ENCODE measurements around the gene GAREM1. TPM values are rescaled to one million over a fixed set of nuclear protein-coding genes. Genes with fewer than 3 reads are reported as not detected.

GAREM1 gene
- total RNA-seq, 4 donors from 2014 or later: 42.9 to 70.8 (median 52.6) TPM

DNA sequence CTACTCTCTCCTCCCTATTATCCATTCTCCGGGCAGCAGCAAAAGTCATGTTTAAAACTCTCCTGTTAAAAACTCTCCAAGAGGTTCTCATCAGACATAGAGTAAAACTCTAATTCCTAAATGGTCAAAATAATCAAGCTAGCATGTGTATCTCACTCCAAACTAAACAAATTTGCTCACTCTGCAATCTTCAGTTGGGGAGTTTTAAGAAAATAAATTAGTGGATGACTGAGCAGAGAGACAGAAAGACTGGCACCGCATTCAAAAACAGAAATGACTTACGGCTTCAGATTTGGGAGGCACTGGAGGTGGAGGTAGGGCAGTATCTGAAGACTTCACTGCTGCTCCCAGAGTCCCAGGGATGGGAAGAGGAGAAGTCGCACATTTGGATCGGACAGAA lies 183.9 kb downstream of the GAREM1 start:
- Histone ChIP-seq H3K27me3 (no peaks in the 10 kb centered on the region), H3K36me3 (peaks cover 25% of the 10 kb centered on the region), H3K4me3 (no peak overlapping the region), H3K4me1 (no peaks in the 10 kb centered on the region), H3K9me3 (no peaks in the 10 kb centered on the region), H3K27ac (no peak overlapping the region)
- WGBS: over 99% methylated on average over 5 of the region's 5 CpGs
- no peak for DNase-seq (ENCODE audit: low spot score in 2 of 2)
- TF ChIP-seq POLR2AphosphoS5 (IDR thresholded peaks at IDR 0.05) (no peak), CTCF (IDR thresholded peaks at IDR 0.05) (no peak), EP300 (IDR thresholded peaks at IDR 0.05) (no peak), POLR2A (IDR thresholded peaks at IDR 0.05) (no peak)

GRCh38 chr18:32284284-32284683 lies 186.4 kb downstream of the GAREM1 start:
- TF ChIP-seq CTCF (IDR thresholded peaks at IDR 0.05) (no peak), EP300 (IDR thresholded peaks at IDR 0.05) (no peak), POLR2A (IDR thresholded peaks at IDR 0.05) (no peak), POLR2AphosphoS5 (IDR thresholded peaks at IDR 0.05) (no peak)
- 64% methylated on average over 1 of the region's 1 CpG for WGBS
- Histone ChIP-seq H3K27me3 (no peaks in the 10 kb centered on the region), H3K9me3 (no peaks in the 10 kb centered on the region), H3K4me3 (no peak overlapping the region), H3K4me1 (no peaks in the 10 kb centered on the region), H3K36me3 (peaks cover 25% of the 10 kb centered on the region), H3K27ac (no peak overlapping the region)
- no peak for DNase-seq (ENCODE audit: low spot score in 2 of 2)

DNA sequence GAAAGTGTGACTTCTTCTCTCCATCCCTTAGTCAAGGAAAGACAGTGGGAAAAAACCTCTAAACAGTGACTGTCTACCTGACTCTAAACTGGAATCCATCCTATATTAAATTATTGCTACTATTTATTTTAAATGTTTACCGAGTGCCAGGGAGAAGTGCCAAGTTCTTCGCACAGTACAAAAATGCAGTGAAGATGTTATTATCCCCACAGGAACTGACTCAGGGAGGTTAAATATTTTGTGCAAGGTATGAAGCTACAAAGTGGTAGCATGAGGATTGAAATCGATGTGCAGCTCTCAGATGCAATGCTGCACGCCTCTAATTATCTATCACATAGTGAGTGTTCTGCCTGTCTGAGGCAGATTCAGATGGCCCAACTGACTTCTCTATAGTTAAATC lies 189.8 kb downstream of the GAREM1 start:
- no peak overlapping the region for H3K27ac ChIP-seq
- no peaks in the 10 kb centered on the region for H3K27me3 ChIP-seq
- no peaks in the 10 kb centered on the region for H3K4me1 ChIP-seq
- TF ChIP-seq POLR2A (IDR thresholded peaks at IDR 0.05) (no peak), EP300 (IDR thresholded peaks at IDR 0.05) (no peak), CTCF (IDR thresholded peaks at IDR 0.05) (no peak), POLR2AphosphoS5 (IDR thresholded peaks at IDR 0.05) (no peak)
- 79% methylated on average over 4 of the region's 4 CpGs for WGBS
- no peak overlapping the region for H3K4me3 ChIP-seq
- peaks cover 7% of the 10 kb centered on the region for H3K36me3 ChIP-seq
- no peaks in the 10 kb centered on the region for H3K9me3 ChIP-seq
- DNase-seq (ENCODE audit: low spot score in 2 of 2): no peak

GRCh38 chr18:32280188-32280783 lies 190.4 kb downstream of the GAREM1 start:
- no peak for DNase-seq (ENCODE audit: low spot score in 2 of 2)
- Histone ChIP-seq H3K27ac (no peak overlapping the region), H3K4me3 (no peak overlapping the region), H3K4me1 (no peaks in the 10 kb centered on the region), H3K27me3 (no peaks in the 10 kb centered on the region), H3K9me3 (no peaks in the 10 kb centered on the region), H3K36me3 (peaks cover 3% of the 10 kb centered on the region)
- TF ChIP-seq EP300 (IDR thresholded peaks at IDR 0.05) (no peak), POLR2A (IDR thresholded peaks at IDR 0.05) (no peak), POLR2AphosphoS5 (IDR thresholded peaks at IDR 0.05) (no peak), CTCF (IDR thresholded peaks at IDR 0.05) (no peak)
- 66% methylated on average over 4 of the region's 4 CpGs for WGBS

GRCh38 chr18:32278177-32278799 lies 192.4 kb downstream of the GAREM1 start:
- Histone ChIP-seq H3K27ac (no peak overlapping the region), H3K9me3 (no peaks in the 10 kb centered on the region), H3K4me3 (no peak overlapping the region), H3K27me3 (no peaks in the 10 kb centered on the region), H3K36me3 (no peaks in the 10 kb centered on the region), H3K4me1 (no peaks in the 10 kb centered on the region)
- 85% methylated on average over 4 of the region's 4 CpGs for WGBS
- no peak for DNase-seq (ENCODE audit: low spot score in 2 of 2)
- TF ChIP-seq POLR2A (IDR thresholded peaks at IDR 0.05) (no peak), POLR2AphosphoS5 (IDR thresholded peaks at IDR 0.05) (no peak), CTCF (IDR thresholded peaks at IDR 0.05) (no peak), EP300 (IDR thresholded peaks at IDR 0.05) (no peak)
